ENCODE results near the gene GCSH.

GRCh38 chr16:81142864-81143263, 46.7 kb upstream of the GCSH start:
- no peak for TF ChIP-seq CTCF (IDR thresholded peaks at IDR 0.05)
- no peak for TF ChIP-seq POLR2AphosphoS5 (IDR thresholded peaks at IDR 0.05; ENCODE audit: low read depth, low read length)
- no peak for TF ChIP-seq TCF7L2 (IDR thresholded peaks at IDR 0.05; ENCODE audit: low read depth, low read length)
- no peak for TF ChIP-seq REST (IDR thresholded peaks at IDR 0.05; ENCODE audit: insufficient read depth in 1 of 2, low read depth in 2 of 2, low read length in 1 of 2)
- no peak for TF ChIP-seq SIN3A (IDR thresholded peaks at IDR 0.05; ENCODE audit: borderline replicate concordance, insufficient read depth, low read depth, low read length)
